Stimulated activated CD4-positive, alpha-beta T cell treated with anti-CD3 and anti-CD28 coated beads, Interleukin-4, amount 100 ng/mL, for 1 hour (primary cell): ENCODE results near the gene PITPNB.

ENCODE experiments used
- DNase-seq: peaks from one replicate; pipeline ENCODE4 v3.0.0-alpha.2; 2020

PITPNB gene

DNA sequence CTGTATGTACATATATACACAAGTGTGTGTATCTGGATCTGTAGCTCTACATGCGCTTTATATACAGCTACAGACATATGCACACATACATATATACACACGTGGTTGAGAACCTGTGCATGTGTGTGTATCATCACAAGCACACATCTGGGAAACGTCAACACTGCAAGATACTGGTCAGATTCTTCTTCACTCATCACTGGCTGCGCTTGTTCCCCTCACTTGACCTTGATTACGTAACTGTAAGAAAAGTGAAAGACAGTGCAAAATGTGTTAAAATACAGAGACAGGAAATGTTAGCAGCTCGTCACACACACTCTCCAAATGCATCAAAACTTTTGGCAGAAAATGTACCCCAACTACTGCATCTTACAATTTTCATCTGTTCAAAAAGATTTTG, 65.6 kb downstream of the PITPNB start:
- DNase-seq = no peak

- DNase-seq = no peak
These were observed 66.9 kb downstream of the PITPNB start for GRCh38 chr22:27851974-27852746.

- no peak for DNase-seq
These were observed 69.0 kb downstream of the PITPNB start for GRCh38 chr22:27850000-27850521.

- no peak for DNase-seq
These were observed 71.1 kb downstream of the PITPNB start for GRCh38 chr22:27848005-27848404.

DNA sequence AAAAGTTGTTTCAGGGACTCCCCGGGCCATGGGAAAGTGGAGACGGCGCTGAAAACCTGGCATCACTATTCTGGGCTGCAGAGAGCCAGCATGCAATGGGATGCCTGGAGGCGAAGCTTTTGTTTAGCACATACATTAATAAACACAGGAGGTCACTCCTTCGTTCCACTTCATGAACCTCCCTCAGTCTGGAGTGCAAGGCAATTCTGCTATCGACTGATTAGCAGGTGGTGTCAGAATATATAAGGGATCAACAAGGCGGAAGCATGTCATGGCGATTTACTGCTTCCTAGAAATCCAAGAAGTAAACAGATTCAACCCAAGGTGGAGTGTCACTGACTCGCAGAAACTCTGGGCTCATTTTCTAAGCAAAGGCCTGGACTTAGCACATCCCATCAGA, 72.1 kb downstream of the PITPNB start:
- DNase-seq = no peak

DNA sequence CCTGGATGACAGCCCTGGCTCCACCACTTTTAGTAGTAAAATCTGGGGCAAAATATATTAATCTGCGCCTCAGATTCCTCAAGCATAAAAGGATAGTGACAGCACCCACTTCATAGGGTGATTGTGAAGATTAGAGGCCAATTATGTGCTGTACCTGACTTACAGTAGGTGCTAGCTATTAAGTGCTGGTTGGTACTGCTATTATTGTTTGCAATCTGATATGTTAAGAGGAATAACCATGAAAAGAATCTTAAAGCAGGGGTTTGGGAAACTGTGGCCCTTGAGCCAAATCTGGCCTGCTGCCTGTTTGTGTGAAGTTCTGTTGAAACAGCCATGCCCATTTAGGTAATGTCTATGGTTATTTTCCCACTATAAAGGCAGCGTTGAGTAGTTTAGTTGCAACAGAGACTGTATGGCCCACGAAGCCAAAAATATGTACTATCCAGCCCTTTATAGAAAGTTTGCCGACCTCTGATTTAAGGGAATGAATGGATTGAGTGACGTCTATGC, 72.8 kb downstream of the PITPNB start:
- DNase-seq = no peak

DNA sequence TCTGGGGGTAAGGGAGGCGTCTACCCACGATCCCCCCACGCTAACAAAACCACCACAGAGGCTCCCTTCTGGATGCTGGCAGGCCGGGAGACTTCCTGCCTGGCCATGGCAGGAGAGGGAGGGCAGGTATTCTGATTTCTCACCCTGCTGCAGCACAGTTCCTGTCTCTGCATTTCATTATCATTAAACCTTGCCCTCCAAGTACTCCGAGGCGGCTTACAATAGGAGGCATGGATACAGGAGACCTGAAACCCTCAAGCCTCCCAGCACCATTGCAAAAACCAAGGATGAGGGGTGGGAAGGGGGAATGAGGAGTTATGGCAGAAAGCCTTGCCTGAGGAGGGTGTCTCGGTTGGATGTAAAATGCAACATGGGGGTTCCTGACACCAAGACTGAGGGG, 73.4 kb downstream of the PITPNB start:
- no peak for DNase-seq

DNA sequence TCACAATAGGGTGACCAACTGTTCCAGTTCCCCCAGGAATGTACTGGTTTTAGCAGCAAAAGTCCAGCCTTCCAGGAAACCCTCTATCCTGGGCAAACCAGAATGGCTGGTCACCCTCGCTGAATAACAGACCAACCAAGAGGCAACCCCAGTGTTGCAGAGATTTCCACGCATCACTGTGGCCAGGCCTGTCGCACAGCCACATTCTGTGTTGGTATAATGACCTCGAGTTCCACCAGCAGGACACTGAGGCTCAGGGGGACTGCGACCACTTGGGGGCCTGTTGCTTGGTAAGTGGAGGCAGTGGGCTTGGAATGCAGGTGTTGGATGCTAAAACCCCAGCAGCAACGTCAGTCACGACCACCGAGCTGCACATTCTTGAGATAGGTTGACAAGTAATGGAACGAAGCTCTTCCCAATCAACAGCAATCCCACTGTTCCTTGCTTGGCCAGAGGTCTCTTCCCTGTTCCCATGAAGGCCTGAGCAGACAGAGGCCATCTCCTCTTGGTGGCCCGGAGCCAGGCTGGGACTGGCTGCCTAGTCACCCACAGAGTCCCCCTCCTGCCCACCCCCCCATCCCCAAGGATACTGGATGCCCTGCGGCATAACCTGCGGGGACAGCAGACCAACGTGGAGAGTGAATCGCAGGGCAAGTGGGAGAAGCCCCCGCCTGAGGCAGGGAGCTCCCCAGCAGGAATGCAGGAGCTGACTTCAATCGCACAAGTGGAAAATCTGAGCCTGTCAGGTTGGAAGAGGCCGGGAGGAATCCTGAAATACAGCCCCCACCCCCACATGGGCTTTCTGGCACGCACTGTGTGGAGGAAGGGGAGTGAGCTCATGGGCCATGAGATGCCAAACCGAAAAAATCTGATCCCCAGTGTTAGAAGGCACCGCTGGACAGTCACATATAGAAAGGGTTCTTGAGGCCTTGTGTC, 74.1 kb downstream of the PITPNB start:
- DNase-seq = no peak

- DNase-seq = no peak
These were observed 74.8 kb downstream of the PITPNB start for GRCh38 chr22:27844256-27844655.

DNA sequence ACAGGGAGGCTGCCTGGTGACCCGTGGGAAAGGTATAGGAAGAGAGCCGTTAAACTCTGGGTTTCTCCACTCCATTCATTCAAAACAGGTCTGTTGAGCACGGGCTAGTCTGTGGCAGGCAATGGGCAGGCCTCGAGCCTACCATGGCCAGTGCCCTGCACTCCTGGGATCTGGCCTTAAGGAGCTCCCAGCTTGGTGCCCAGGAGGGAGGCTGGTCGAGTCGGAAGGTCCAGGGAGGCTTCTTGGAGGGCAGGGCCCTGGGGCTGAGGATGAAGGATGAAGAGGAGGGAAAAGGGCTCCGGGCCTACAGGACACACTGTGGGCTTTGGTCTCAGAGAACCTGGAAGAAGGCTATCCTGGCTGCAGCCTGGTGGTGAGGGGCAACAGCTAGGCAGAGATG, 75.6 kb downstream of the PITPNB start:
- no peak for DNase-seq

DNA sequence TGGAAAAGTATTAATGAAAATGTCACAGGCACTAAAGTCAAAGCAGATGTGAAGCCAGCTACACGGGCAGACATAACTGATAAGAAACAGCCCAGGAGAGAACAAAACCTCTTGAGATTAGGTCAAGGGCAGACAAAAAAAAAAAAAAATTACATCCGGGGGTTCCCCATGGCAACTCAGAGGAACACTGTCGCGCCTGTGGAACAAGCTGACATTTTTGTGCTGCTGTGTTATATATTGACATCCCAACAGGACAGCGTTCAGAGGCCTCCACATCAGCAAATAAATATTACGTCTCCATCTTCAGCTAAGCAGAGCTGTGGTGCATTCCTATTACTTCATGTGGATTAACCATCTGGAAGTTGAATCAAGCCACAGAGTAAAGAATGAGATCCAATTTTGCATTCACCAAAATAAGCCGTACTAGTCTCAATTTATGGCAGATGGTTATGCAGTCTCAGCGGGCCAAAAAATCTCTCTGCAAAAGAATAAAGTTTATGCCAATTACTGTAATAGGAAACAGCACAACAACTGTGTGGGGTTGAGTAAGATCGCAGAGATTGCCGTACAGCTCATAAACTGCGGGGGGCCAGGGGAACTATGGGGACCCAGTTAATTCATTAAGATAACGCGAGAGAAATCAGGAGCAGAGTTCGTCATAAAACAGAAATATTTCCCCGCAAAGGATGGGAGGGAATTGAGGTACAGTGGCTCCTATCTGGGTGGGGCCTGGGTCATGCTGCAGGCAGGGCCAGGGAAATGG, 76.2 kb downstream of the PITPNB start:
- no peak for DNase-seq

DNA sequence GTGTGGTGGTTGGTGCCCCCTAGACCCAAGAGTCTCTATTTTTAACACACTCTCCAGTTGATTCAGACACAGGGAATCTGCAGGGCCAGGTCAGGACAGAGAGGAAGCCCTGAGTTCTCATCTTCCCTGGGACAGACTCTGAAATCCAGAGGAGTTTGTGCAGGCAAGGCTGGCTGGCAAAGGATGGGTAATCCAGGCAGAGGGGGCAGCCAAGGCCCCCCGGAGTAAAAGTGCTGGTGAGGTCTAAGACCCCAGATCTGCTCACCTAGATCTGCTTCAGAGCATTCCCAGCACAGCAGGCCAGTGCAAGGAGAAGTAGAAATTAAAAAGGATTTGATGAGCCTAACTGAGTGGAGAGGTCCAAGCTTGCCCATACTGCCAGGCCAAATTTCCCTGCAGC, 76.9 kb downstream of the PITPNB start:
- DNase-seq = no peak

DNA sequence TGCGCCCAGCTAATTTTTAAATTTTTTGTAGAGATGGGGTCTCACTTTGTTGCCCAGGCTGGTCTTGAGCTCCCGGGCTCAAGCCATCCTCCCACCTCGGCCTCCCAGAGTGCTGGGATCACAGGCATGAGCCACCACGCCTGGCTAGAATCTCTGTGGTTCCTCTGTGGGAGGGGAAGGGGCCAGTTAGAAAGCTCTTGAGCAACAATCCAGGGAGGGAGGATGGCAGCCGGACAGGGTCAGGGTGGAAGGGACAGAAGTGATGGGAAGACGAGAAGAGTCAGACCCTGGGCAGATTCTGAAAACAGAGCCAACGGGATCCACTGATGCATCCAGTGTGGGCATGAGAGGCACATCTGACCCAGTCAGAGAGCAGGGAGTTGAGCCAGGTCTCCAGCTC, 78.6 kb downstream of the PITPNB start:
- DNase-seq = no peak

DNA sequence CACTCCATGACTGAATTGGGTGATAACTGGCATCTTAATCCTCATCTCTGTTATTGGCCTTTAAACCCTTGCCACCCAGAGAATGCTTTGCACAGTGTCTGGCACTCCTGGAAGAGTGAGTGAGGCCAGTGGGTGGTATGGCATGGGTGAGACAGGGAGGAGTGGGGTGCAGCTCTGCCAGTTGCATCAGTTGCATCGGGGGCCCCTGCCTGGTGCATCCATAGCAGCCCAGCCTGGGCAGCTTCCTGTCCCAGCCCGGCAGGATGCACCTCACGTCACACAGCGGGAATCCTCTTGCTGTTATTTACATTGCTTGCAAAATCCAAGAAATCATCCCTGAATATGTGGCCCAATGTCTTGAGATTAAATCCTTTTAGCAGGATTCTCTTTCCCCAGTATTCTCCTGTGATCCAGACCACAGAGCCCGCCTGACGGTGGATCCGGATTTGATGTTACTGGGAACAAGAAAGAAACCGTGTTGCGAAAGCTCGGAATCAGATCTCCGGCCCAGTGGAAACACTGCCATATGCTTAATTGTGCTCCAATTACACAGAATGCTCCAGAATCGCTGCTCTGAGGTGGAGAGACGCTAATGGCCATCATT, 79.9 kb downstream of the PITPNB start:
- no peak for DNase-seq

GRCh38 chr22:27836181-27836580, 82.9 kb downstream of the PITPNB start:
- no peak for DNase-seq

DNA sequence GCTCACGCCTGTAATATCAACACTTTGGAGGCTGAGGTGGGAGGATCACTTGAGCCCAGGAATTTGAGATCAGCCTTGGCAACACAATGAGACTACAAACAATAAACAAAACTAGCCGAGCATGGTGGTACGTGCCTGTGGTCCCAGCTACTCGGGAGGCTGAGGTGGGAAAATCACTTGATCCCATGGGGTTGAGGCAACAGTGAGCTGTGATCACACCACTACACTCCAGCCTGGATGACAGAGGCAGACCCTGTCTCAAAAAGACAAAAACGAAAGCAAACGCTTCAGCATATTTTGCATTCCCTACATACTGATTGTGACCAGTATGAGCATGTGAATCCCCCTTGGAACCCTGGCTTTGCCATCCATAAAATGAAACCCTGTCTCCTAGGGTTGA, 83.6 kb downstream of the PITPNB start:
- DNase-seq = no peak

DNA sequence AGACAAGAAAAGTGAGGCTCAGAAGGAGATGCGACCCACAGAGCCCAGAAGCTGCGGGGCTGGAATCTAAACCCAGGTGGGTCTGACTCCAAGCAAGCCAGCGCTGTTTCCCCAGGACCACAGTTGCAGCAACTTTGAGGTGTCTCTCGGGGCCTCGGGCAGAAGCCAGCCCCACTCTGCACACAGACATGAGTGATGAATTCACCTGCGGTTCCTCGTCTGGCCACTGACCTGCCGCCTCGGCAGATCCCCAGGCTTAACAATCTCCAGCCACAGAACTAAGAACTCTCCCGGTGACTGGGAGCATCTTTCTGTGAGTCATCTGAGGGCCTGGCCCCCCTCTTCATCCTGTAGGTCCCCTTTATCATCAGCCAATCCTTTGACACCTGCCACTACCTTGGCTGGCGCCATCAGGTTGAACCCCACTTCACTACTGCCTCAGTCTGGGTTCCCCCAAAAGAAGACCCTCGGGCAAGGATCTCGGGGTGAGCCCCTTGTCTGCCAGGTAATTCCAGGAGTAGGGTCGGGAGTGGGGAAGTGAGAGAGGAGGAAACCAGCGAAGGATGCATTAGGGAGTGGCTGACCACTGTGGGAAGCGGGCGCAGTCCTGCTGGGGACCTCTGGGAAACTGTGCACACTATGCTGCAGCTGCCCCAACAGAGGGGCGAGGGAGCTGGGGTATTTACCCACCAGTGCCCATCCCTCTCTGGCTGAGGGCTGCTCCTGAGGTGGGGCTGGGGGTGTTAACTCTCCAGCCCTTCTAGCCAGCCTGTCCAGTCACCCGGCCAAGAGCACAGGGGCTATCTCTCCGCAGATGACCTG, 84.5 kb downstream of the PITPNB start:
- no peak for DNase-seq

DNA sequence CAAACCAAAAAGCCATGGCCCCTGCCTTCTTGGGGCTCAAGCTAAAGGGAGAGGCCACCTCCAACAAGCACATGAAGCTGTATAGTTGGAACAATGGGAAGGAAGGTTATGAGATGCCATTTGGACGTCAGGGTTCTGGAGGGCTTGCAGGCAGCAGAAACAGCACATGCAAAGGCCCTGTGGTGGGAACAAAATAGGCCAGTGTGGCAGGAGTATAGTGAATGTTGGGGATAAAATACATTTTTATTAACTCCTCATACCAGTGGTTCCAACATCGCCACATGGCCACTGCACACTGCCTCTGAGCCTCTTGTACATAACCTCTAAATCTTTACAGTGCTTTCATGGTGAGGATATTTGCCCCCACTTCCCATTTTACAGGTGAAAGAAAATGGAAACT, 85.3 kb downstream of the PITPNB start:
- DNase-seq = no peak

- no peak for DNase-seq
These were observed 86.5 kb downstream of the PITPNB start for GRCh38 chr22:27832606-27833005.

DNA sequence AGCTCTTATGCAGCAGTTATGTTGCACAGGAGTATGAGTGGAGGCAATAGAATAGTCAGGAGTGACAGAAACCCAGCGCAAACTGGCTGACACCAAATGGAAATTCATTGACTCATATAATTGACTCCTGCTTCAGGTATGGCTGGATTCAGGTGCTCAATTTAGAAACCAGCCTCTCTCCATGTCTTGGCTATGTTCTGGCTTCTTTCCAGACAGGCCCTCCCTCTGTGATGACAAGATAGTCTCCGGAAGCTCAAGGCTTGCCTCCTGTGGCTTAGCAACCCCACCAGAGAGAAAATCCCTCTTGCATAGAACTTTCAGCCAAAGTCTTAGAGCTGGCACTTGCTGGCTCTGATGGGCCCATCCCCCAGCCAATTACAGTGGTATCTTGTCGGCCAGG, 89.4 kb downstream of the PITPNB start:
- no peak for DNase-seq
